OCI-LY3 (cell line): ENCODE measurements around the gene GAS2L1.

ENCODE experiments used
- CTCF ChIP-seq: fragments of 200-600, 300-600 bp; sonication (generic); IDR thresholded peaks from 2 replicates; pipeline ENCODE4 v1.5.1; 2014; ENCODE audit warnings: antibody characterized with exemption, low read length, low read depth
- EZH2phosphoT487 ChIP-seq: fragments of 200-600 bp; shearing (Covaris generic); IDR thresholded peaks from 2 replicates; pipeline ENCODE4 v1.6.1; 2018; ENCODE audit warnings: antibody characterized with exemption, mixed run types, low read depth

DNA sequence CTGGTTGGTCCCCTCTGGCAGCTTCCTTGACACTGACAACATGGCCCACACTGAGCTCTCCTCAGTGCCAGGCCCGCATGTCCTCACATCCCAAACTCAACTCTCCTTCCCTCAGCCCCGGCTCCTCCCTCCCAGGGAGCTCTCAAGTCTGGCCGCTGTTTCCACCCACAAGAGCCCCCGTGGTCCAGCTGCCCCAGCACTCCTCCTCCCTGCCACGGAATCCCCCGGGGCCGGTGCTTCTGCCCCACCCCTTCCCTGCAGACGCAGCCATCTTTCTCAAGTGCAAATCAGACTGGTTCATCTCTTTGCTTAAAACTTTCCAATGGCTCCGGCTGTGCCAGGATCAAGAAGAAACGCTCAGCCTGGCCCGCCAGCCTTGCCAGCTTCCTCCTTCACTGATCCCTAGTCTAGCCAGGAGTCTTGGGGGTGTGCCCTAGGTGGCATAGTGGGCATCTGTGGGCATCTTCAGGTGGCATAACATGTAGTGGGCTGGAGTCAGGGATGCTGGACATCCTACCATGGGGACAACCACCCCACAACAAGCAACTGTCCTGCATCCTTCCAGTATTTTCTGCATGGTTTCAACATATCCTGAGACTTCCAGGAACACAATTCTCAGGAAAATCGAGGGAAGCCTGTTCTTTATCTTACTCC is 31.3 kb downstream of the GAS2L1 start:
- TF ChIP-seq CTCF (no peak), EZH2phosphoT487 (no peak)
